GM19025 (cell line): ENCODE results near the gene ZC3H14.

Source experiments
- ATAC-seq: cut with Tn5 transposase; IDR thresholded peaks from one replicate; pipeline ENCODE4 v1.9.1; 2021; ENCODE audit warnings: mild to moderate bottlenecking, low read depth, moderate library complexity; ENCODE audit not compliant: unreplicated experiment

Gene ZC3H14

GRCh38 chr14:88551094-88551870 lies 11.6 kb upstream of the ZC3H14 start:
- ATAC-seq = no peak

GRCh38 chr14:88551980-88552431 lies 10.8 kb upstream of the ZC3H14 start:
- no peak for ATAC-seq

- ATAC-seq = no peak
Measured at GRCh38 chr14:88552876-88553275, 10.0 kb upstream of the ZC3H14 start.

- no peak for ATAC-seq
Measured at GRCh38 chr14:88553886-88554456, 8.9 kb upstream of the ZC3H14 start.

- ATAC-seq = peak; percentile 41
Measured at GRCh38 chr14:88554457-88555286, 8.2 kb upstream of the ZC3H14 start, which contains the start of gene PTPN21. TSS of gene PTPN21 (minus strand) at chr14:88555007. CDS start at chr14:88550417, 4,590 bp downstream.

- no peak for ATAC-seq
Measured at GRCh38 chr14:88556581-88556980, 6.3 kb upstream of the ZC3H14 start.

GRCh38 chr14:88559852-88560251 lies 3.0 kb upstream of the ZC3H14 start:
- ATAC-seq = no peak

- ATAC-seq = no peak
Measured at GRCh38 chr14:88562532-88562830, 356 bp upstream of the ZC3H14 start.

GRCh38 chr14:88563845-88564244 lies 1.0 kb downstream of the ZC3H14 start:
- ATAC-seq = no peak

- no peak for ATAC-seq
Measured at GRCh38 chr14:88565427-88565826, 2.6 kb downstream of the ZC3H14 start.

- no peak for ATAC-seq
Measured at GRCh38 chr14:88568196-88568595, 5.4 kb downstream of the ZC3H14 start.

- ATAC-seq = no peak
Measured at GRCh38 chr14:88572117-88572516, 9.3 kb downstream of the ZC3H14 start.

- no peak for ATAC-seq
Measured at GRCh38 chr14:88576222-88576621, 13.4 kb downstream of the ZC3H14 start.

GRCh38 chr14:88584451-88584850 lies 21.6 kb downstream of the ZC3H14 start:
- ATAC-seq = no peak

GRCh38 chr14:88588081-88588480 lies 25.2 kb downstream of the ZC3H14 start:
- no peak for ATAC-seq

- ATAC-seq = no peak
Measured at GRCh38 chr14:88590173-88590572, 27.3 kb downstream of the ZC3H14 start.

GRCh38 chr14:88592031-88592430 lies 29.2 kb downstream of the ZC3H14 start:
- no peak for ATAC-seq

GRCh38 chr14:88597038-88597437 lies 34.2 kb downstream of the ZC3H14 start:
- ATAC-seq = no peak

GRCh38 chr14:88597601-88598000 lies 34.8 kb downstream of the ZC3H14 start:
- no peak for ATAC-seq

- ATAC-seq = no peak
Measured at GRCh38 chr14:88598097-88598675, 35.3 kb downstream of the ZC3H14 start.

- ATAC-seq = peak; percentile 21
Measured at GRCh38 chr14:88599326-88599725, 36.5 kb downstream of the ZC3H14 start.
